H1 (cell line): ENCODE data around the gene STARD4. TPM values are rescaled to one million over a fixed set of nuclear protein-coding genes. Genes with fewer than 3 reads are reported as not detected.

Experiments used
- CTCF ChIA-PET: fragments of 300-600 bp; sonication (Branson Sonifier 250); formaldehyde crosslinking; loops from one replicate; lab custom pipeline; 2021; ENCODE audit not compliant: partially characterized antibody; lab: Charles Lee
- POLR2A ChIA-PET: fragments of 300-600 bp; sonication (Branson Sonifier 250); formaldehyde crosslinking; loops from one replicate; lab custom pipeline; 2021; ENCODE audit warnings: inconsistent platforms; ENCODE audit not compliant: partially characterized antibody; lab: Charles Lee
- DNase-seq, 2 experiments: peaks; one replicate each; pipeline versions ENCODE4 v3.0.0 to v3.0.0-alpha.2; 2010 to 2022; ENCODE audit warnings: low spot score in 2 of 2, low read depth in 1 of 2, mixed read lengths in 1 of 2
- FAIRE-seq: peaks from 2 replicates; lab custom pipeline; 2011; peaks lifted over from hg19 to GRCh38; lab: Jason Lieb, UNC
- H2AFZ ChIP-seq: 2 replicates; pipeline ENCODE4 v1.8.1; 2012; ENCODE audit warnings: low read length, inconsistent platforms
- H2AK5ac ChIP-seq: 2 replicates; pipeline ENCODE4 v1.6.1; 2013; ENCODE audit warnings: low read depth, low read length
- H2BK120ac ChIP-seq: replicated peaks from 2 replicates; pipeline ENCODE3; 2013; ENCODE audit warnings: low read depth, low read length, inconsistent platforms
- H2BK12ac ChIP-seq: 2 replicates; pipeline ENCODE4 v1.6.1; 2013; ENCODE audit warnings: low read depth, low read length
- H2BK15ac ChIP-seq: 2 replicates; pipeline ENCODE4 v1.6.1; 2013; ENCODE audit warnings: low read length
- H2BK20ac ChIP-seq: 2 replicates; pipeline ENCODE4 v1.6.1; 2013; ENCODE audit warnings: low read length
- H2BK5ac ChIP-seq: 2 replicates; pipeline ENCODE4 v1.6.1; 2013; ENCODE audit warnings: low read depth, low read length
- H3K14ac ChIP-seq: 2 replicates; pipeline ENCODE4 v1.6.1; 2013; ENCODE audit warnings: inconsistent platforms; ENCODE audit not compliant: insufficient read length
- H3K18ac ChIP-seq: 2 replicates; pipeline ENCODE4 v1.6.1; 2013; ENCODE audit warnings: low read length; ENCODE audit errors: extremely low read depth
- H3K23ac ChIP-seq: 2 replicates; pipeline ENCODE4 v1.6.1; 2013; ENCODE audit warnings: inconsistent platforms; ENCODE audit not compliant: insufficient read length
- H3K23me2 ChIP-seq: 2 replicates; pipeline ENCODE4 v1.6.1; 2013; ENCODE audit warnings: low read depth, low read length
- H3K27ac ChIP-seq: 2 replicates; pipeline ENCODE4 v1.6.1; 2011; ENCODE audit warnings: low read depth, low read length, inconsistent platforms
- H3K27me3 ChIP-seq, 4 experiments: replicated peaks in 1 of 4; 1 replicate in 1 of 4; 2 replicates in 3 of 4; pipeline versions ENCODE4 v1.6.1 to v1.8.1; 2011 to 2013; ENCODE audit warnings: low read length in 3 of 4, mild to moderate bottlenecking in 3 of 4, inconsistent platforms in 2 of 4, mixed read lengths in 2 of 4, moderate library complexity in 1 of 4; ENCODE audit not compliant: control insufficient read depth in 3 of 4, insufficient read depth in 3 of 4; ENCODE audit errors: extremely low read depth in 1 of 4
- H3K36me3 ChIP-seq, 4 experiments: 2 replicates each; pipeline versions ENCODE4 v1.6.1 to v1.8.1; 2011 to 2013; ENCODE audit warnings: mild to moderate bottlenecking in 4 of 4, low read length in 3 of 4, moderate library complexity in 2 of 4, control low read depth in 1 of 4, inconsistent platforms in 1 of 4; ENCODE audit not compliant: insufficient read depth in 4 of 4, control insufficient read depth in 2 of 4
- H3K4ac ChIP-seq: replicated peaks from 2 replicates; pipeline ENCODE3; 2013; ENCODE audit warnings: low read length, low read depth, mixed read lengths, inconsistent platforms; ENCODE audit not compliant: insufficient read length
- H3K4me1 ChIP-seq, 4 experiments: replicated peaks in 1 of 4; 1 replicate in 1 of 4; 2 replicates in 3 of 4; pipeline versions ENCODE4 v1.6.1 to v1.8.1; 2011 to 2013; ENCODE audit warnings: low read length in 3 of 4, inconsistent platforms in 2 of 4, mixed read lengths in 1 of 4; ENCODE audit not compliant: insufficient read depth in 4 of 4, control insufficient read depth in 3 of 4
- H3K4me2 ChIP-seq, 2 experiments: 2 replicates each; pipeline versions ENCODE4 v1.6.1 to v1.8.1; 2011 to 2013; ENCODE audit warnings: low read depth in 2 of 2, low read length in 2 of 2, control low read depth in 1 of 2, inconsistent platforms in 1 of 2, mild to moderate bottlenecking in 1 of 2; ENCODE audit not compliant: insufficient read depth in 1 of 2
- H3K4me3 ChIP-seq, 4 experiments: fragments of 200-600, 300-600 bp in 1 of 4; sonication (generic), shearing (Covaris generic), sonication (Bioruptor Twin) in 1 of 4; 2 replicates each; pipeline versions ENCODE4 v1.5.1 to v1.8.1; 2011 to 2016; ENCODE audit warnings: low read length in 4 of 4, low read depth in 3 of 4, control low read depth in 2 of 4, inconsistent platforms in 2 of 4, mild to moderate bottlenecking in 2 of 4, mixed read lengths in 1 of 4, moderate library complexity in 1 of 4; ENCODE audit not compliant: insufficient read depth in 2 of 4; ENCODE audit errors: extremely low read depth in 1 of 4
- H3K56ac ChIP-seq: replicated peaks from 2 replicates; pipeline ENCODE3; 2013; ENCODE audit warnings: low read depth, mild to moderate bottlenecking, mixed read lengths, low read length, inconsistent platforms; ENCODE audit not compliant: insufficient read length
- H3K79me1 ChIP-seq: 2 replicates; pipeline ENCODE4 v1.6.1; 2013; ENCODE audit warnings: low read depth, low read length, control low read depth
- H3K79me2 ChIP-seq, 2 experiments: 2 replicates each; pipeline versions ENCODE4 v1.6.1 to v1.8.1; 2012 to 2013; ENCODE audit warnings: low read length in 2 of 2, mild to moderate bottlenecking in 2 of 2, inconsistent platforms in 1 of 2; ENCODE audit not compliant: insufficient read depth in 2 of 2, control insufficient read depth in 1 of 2
- H3K9ac ChIP-seq, 4 experiments: replicated peaks in 1 of 4; 1 replicate in 1 of 4; 2 replicates in 3 of 4; pipeline versions ENCODE4 v1.6.1 to v1.8.1; 2011 to 2013; ENCODE audit warnings: low read depth in 3 of 4, low read length in 3 of 4, control low read depth in 2 of 4, mild to moderate bottlenecking in 2 of 4, moderate library complexity in 2 of 4, inconsistent platforms in 1 of 4; ENCODE audit errors: extremely low read depth in 1 of 4
- H3K9me3 ChIP-seq, 2 experiments: 2 replicates each; pipeline versions ENCODE4 v1.6.1 to v1.8.1; 2012 to 2013; ENCODE audit warnings: mild to moderate bottlenecking in 2 of 2, moderate library complexity in 2 of 2, control low read depth in 1 of 2, inconsistent platforms in 1 of 2, low read depth in 1 of 2, low read length in 1 of 2, mixed read lengths in 1 of 2; ENCODE audit not compliant: insufficient read depth in 2 of 2
- H4K20me1 ChIP-seq, 2 experiments: replicated peaks in 1 of 2; 2 replicates each; pipeline versions ENCODE3 to v1.8.1; 2011 to 2013; ENCODE audit warnings: inconsistent platforms in 2 of 2, low read length in 2 of 2, mild to moderate bottlenecking in 1 of 2; ENCODE audit not compliant: insufficient read depth in 2 of 2, control insufficient read depth in 1 of 2
- H4K5ac ChIP-seq: 2 replicates; pipeline ENCODE4 v1.6.1; 2013; ENCODE audit warnings: low read length, low read depth, mixed read lengths, inconsistent platforms; ENCODE audit not compliant: insufficient read length
- H4K8ac ChIP-seq: 2 replicates; pipeline ENCODE4 v1.8.0; 2013; ENCODE audit warnings: mild to moderate bottlenecking, moderate library complexity, low read length, inconsistent platforms; ENCODE audit not compliant: insufficient read depth; ENCODE audit errors: extremely low read depth
- H4K91ac ChIP-seq: replicated peaks from 2 replicates; pipeline ENCODE3; 2013; ENCODE audit warnings: low read length, mixed read lengths, inconsistent platforms; ENCODE audit not compliant: insufficient read length
- CHD1 ChIP-seq: IDR thresholded peaks from 2 replicates; pipeline ENCODE4 v1.6.1; 2012; ENCODE audit warnings: low read depth, low read length, improper control_type of control experiment
- CREB1 ChIP-seq: IDR thresholded peaks from 2 replicates; pipeline ENCODE4 v1.6.1; 2012; ENCODE audit warnings: inconsistent platforms
- JUND ChIP-seq: IDR thresholded peaks from 2 replicates; pipeline ENCODE4 v1.6.1; 2011; ENCODE audit warnings: mild to moderate bottlenecking, improper control_type of control experiment, low read length
- PHF8 ChIP-seq: fragments of 200-600 bp; sonication (generic); conservative IDR thresholded peaks from 2 replicates; pipeline ENCODE4 v1.7.1; 2012; ENCODE audit warnings: low read depth, mild to moderate bottlenecking, inconsistent platforms, low read length, moderate library complexity
- POLR2A ChIP-seq, 2 experiments: IDR thresholded peaks; 1 replicate in 1 of 2; 2 replicates in 1 of 2; pipeline ENCODE4 v1.6.1; 2011; ENCODE audit warnings: low read depth in 2 of 2, low read length in 2 of 2, mild to moderate bottlenecking in 2 of 2; ENCODE audit errors: control extremely low read depth in 1 of 2
- RNF2 ChIP-seq: fragments of 200-900, 300-1000 bp; sonication (generic); IDR thresholded peaks from 2 replicates; pipeline ENCODE4 v1.7.1; 2016; ENCODE audit warnings: borderline replicate concordance, low read depth, mild to moderate bottlenecking, antibody characterized with exemption, low read length; ENCODE audit not compliant: poor library complexity, severe bottlenecking; ENCODE audit errors: missing control alignments
- SAP30 ChIP-seq: fragments of 300-600 bp; sonication (generic); IDR thresholded peaks from 2 replicates; pipeline ENCODE4 v1.7.1; 2012; ENCODE audit warnings: low read length, moderate library complexity, mild to moderate bottlenecking, inconsistent platforms; ENCODE audit not compliant: insufficient read depth, insufficient replicate concordance
- WGBS, 2 experiments: shearing (Covaris generic) in 1 of 2; methylation state at CpG; one replicate each; pipeline versions ENCODE4 v1.1.6 to v1.1.7; 2013 to 2015; ENCODE audit warnings: low lambda C conversion rate in 2 of 2, mixed read lengths in 2 of 2, inconsistent platforms in 1 of 2, low coverage in 1 of 2, missing lambda C conversion rate in 1 of 2; ENCODE audit not compliant: insufficient replicate concordance in 2 of 2, insufficient coverage in 1 of 2, insufficient read length in 1 of 2; ENCODE audit errors: extremely low coverage in 1 of 2, missing lambda C conversion rate in 1 of 2; 5-methylcytosine and 5-hydroxymethylcytosine counted together
- polyA plus RNA-seq, 7 experiments: library from polyadenylated mRNA; depleted of rRNA in 3 of 7; stranded (reverse) in 5 of 7; unstranded in 2 of 7; fragments of >200 nt in 5 of 7; fragments of 200-250 nt in 2 of 7; gene quantifications; 1 replicate in 5 of 7; 2 replicates in 1 of 7; 4 replicates in 1 of 7; pipeline versions ENCODE4 v1.2.1 to v1.2.3, GENCODE V29; 2011 to 2013; ENCODE audit warnings: missing spikeins in 2 of 7, mixed read lengths in 2 of 7
- total RNA-seq: library from RNA; stranded (reverse); fragmentation: NEBNext Ultra II Directional; extraction: Animal tissue kit (Norgen Biotek cat#: 25700); gene quantifications from 2 replicates; pipeline ENCODE4 v1.2.1, GENCODE V29; 2021
- TF ChIP-seq, protein P1 (sequence below): IDR thresholded peaks from 2 replicates; pipeline ENCODE4 v1.6.1; 2012; ENCODE audit warnings: inconsistent platforms

STARD4 gene
- total and polyA plus RNA-seq, 2 of the 8 experiments (the other 6 are each of a cell fraction or from before 2014, with no cell fraction given), result 10.8 to 47.9 TPM

DNA sequence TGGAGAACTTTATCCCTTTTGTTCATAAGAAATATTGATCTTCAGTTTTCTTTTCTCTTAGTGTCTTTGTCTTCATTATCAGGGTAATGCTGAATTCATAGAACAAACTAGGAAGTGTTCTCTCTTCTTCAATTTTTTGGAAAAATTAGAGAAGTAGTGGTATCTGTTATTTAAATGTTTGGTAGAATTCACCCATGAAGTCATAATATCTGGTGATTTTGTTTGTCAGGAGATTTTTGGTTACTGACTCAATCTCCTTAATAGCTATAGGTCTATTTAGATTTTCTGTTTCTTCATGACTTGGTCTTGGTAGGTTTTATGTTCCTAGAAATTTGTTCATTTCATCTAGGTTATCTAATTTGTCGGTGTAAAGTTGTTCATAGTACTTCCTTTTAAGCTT lies 45.4 kb upstream of the STARD4 start:
- Histone ChIP-seq H3K4me2 (no peak overlapping the region), H3K79me2 (no peaks in the 10 kb centered on the region), H4K91ac (no peak overlapping the region), H3K9me3 (no peaks in the 10 kb centered on the region), H2BK5ac (no peak overlapping the region), H3K14ac (no peak overlapping the region), H2BK12ac (no peak overlapping the region), H4K20me1 (no peaks in the 10 kb centered on the region), H2AK5ac (no peak overlapping the region), H4K8ac (no peak overlapping the region), H3K36me3 (no peaks in the 10 kb centered on the region), H3K4me3 (no peak overlapping the region), H2BK20ac (no peak overlapping the region), H3K18ac (no peak overlapping the region), H3K27me3 (no peaks in the 10 kb centered on the region), H3K4ac (no peak overlapping the region), H3K79me1 (no peaks in the 10 kb centered on the region), H3K56ac (no peak overlapping the region), H2BK15ac (no peak overlapping the region), H2BK120ac (no peak overlapping the region), H3K27ac (no peak overlapping the region), H3K23ac (no peak overlapping the region), H3K4me1 (peaks cover 0 to 5% (median 2%) of the 10 kb centered on the region in 4 experiments; a peak in 3 of 7 replicates), H4K5ac (no peak overlapping the region), H3K23me2 (no peaks in the 10 kb centered on the region), H2AFZ (no peak overlapping the region), H3K9ac (no peak overlapping the region)
- TF ChIP-seq CREB1 (no peak), RNF2 (no peak), SAP30 (no peak), PHF8 (no peak), CHD1 (no peak), JUND (no peak), POLR2A (IDR thresholded peaks at IDR 0.05; ENCODE audit: control extremely low read depth in 1 of 2, low read depth in 2 of 2, low read length in 2 of 2) (no peak)
- TF ChIP-seq, protein P1, sequence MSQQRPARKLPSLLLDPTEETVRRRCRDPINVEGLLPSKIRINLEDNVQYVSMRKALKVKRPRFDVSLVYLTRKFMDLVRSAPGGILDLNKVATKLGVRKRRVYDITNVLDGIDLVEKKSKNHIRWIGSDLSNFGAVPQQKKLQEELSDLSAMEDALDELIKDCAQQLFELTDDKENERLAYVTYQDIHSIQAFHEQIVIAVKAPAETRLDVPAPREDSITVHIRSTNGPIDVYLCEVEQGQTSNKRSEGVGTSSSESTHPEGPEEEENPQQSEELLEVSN, result no peak
- 96% methylated on average over 1 of the region's 1 CpG; no CpG with 5 or more reads in 1 of the 2 experiments for WGBS, 2 experiments
- ChIA-PET POLR2A (no interaction called here), CTCF (no interaction called here)
- no peak for DNase-seq
- FAIRE-seq, result no peak
